Measurements from ENCODE around the gene TFPI.
A peak's percentile ranks its signal among the peaks of the same experiment; 100 is the strongest.

TFPI gene

GRCh38 chr2:187446711-187447110 is 107.5 kb downstream of the TFPI start:
- TF ChIP-seq, protein P1, sequence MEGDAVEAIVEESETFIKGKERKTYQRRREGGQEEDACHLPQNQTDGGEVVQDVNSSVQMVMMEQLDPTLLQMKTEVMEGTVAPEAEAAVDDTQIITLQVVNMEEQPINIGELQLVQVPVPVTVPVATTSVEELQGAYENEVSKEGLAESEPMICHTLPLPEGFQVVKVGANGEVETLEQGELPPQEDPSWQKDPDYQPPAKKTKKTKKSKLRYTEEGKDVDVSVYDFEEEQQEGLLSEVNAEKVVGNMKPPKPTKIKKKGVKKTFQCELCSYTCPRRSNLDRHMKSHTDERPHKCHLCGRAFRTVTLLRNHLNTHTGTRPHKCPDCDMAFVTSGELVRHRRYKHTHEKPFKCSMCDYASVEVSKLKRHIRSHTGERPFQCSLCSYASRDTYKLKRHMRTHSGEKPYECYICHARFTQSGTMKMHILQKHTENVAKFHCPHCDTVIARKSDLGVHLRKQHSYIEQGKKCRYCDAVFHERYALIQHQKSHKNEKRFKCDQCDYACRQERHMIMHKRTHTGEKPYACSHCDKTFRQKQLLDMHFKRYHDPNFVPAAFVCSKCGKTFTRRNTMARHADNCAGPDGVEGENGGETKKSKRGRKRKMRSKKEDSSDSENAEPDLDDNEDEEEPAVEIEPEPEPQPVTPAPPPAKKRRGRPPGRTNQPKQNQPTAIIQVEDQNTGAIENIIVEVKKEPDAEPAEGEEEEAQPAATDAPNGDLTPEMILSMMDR (IDR thresholded peaks at IDR 0.05; ENCODE audit: insufficient read depth, low read depth, low read length, missing control alignments): no peak
- no peak for DNase-seq (ENCODE audit: low read depth)
- H3K4me3 ChIP-seq (ENCODE audit: low read length): no peak overlapping the region

GRCh38 chr2:187445051-187445450 is 109.2 kb downstream of the TFPI start:
- no peak overlapping the region for H3K4me3 ChIP-seq (ENCODE audit: low read length)
- DNase-seq (ENCODE audit: low read depth): no peak
- TF ChIP-seq, protein P1 (IDR thresholded peaks at IDR 0.05; ENCODE audit: insufficient read depth, low read depth, low read length, missing control alignments): no peak

DNA sequence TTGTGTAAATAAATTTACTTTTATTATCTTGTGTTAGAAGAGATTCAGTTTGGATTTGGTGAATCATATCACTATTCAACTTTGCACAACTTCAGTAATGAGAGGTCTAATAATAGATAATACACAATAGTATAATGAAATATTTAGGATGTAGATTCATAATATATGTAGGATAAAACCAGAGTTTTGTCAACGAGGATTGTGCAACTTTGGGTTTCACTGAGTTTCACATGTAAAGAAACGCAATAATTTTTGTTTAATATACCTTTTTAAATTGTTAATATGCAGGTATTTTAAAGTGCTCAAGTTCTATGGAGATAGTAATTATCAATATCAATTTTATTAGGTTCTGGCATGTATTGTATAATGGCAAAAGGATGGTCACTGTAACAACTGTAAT is 111.5 kb downstream of the TFPI start:
- no peak for DNase-seq (ENCODE audit: low read depth)
- TF ChIP-seq, protein P1 (IDR thresholded peaks at IDR 0.05; ENCODE audit: insufficient read depth, low read depth, low read length, missing control alignments): no peak
- no peak overlapping the region for H3K4me3 ChIP-seq (ENCODE audit: low read length)

DNA sequence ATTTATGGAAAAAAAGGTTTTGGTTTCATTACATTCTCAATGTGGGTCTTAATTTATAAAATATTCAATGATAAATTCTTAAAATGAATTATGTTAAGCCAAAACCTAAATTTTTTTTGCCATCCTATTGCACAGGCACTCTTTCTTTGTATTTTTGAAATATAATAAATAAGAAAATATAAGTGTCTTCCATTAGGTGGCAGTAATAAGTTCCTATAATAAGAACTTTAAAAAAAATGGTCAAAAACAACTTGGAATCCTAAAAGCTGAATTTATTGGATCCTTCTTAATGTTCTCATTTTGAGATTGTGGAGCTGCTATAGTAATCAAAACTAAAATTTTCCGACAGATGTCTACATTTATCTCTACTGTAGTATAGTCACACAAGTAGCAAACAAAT is 111.9 kb downstream of the TFPI start:
- DNase-seq (ENCODE audit: low read depth): no peak
- TF ChIP-seq, protein P1 (IDR thresholded peaks at IDR 0.05; ENCODE audit: insufficient read depth, low read depth, low read length, missing control alignments): peak; percentile 7
- H3K4me3 ChIP-seq (ENCODE audit: low read length): no peak overlapping the region

GRCh38 chr2:187440101-187440675 is 114.0 kb downstream of the TFPI start:
- DNase-seq (ENCODE audit: low read depth): no peak
- no peak overlapping the region for H3K4me3 ChIP-seq (ENCODE audit: low read length)
- TF ChIP-seq, protein P1 (IDR thresholded peaks at IDR 0.05; ENCODE audit: insufficient read depth, low read depth, low read length, missing control alignments): no peak

DNA sequence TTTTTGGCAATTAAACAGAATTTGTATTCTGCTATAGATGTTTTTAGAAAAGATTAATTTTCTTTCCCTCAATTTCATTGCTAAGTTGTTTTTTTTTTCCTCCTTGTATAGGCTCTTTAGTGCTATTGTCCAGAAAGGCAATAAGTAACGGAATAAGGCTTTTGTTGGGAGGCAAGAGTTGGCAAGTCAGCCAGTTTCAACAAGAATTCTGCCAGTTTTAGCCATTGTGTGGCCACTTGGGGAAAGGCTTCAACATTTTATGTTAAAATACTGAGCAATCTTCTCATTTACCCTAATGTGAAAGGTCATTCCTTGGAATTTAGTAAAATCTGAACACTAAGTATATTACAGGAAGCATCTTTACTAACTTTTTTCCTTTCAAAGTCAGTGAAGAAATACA is 115.8 kb downstream of the TFPI start:
- H3K4me3 ChIP-seq (ENCODE audit: low read length): no peak overlapping the region
- TF ChIP-seq, protein P1 (IDR thresholded peaks at IDR 0.05; ENCODE audit: insufficient read depth, low read depth, low read length, missing control alignments): no peak

DNA sequence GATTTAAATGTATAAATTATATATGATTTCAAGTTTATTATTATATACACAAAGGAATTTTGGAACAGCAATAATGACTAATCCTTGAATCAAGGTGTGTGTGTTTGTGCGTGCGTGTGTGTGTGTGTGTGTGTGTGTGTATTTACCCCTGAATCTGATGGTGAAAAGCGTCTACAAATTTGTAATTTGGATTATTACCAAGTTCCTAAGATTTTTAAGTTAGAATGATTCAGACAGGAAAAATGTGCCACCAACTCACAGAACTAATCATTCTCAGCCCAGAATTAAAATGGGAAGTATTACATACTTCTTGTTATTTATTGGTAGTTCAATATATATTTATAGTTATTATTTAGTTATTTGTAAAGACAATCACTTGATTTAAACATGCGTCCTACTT is 118.5 kb downstream of the TFPI start:
- no peak overlapping the region for H3K4me3 ChIP-seq (ENCODE audit: low read length)
- TF ChIP-seq, protein P1 (IDR thresholded peaks at IDR 0.05; ENCODE audit: insufficient read depth, low read depth, low read length, missing control alignments): no peak
- DNase-seq (ENCODE audit: low read depth): peak; percentile 13

More for the DNA sequence above, 115.8 kb downstream of the TFPI start:
- no peak for DNase-seq (ENCODE audit: low read depth)

All from epithelial cell of esophagus (primary cell).